ENCODE measurements around the gene GNE.
A peak's percentile ranks its signal among the peaks of the same experiment; 100 is the strongest.
"Not testable (repeated sequence)": the region's sequence is repeated elsewhere in the genome, so short reads cannot be mapped to it uniquely, and the experiment has no call there.

Gene GNE, protein sequence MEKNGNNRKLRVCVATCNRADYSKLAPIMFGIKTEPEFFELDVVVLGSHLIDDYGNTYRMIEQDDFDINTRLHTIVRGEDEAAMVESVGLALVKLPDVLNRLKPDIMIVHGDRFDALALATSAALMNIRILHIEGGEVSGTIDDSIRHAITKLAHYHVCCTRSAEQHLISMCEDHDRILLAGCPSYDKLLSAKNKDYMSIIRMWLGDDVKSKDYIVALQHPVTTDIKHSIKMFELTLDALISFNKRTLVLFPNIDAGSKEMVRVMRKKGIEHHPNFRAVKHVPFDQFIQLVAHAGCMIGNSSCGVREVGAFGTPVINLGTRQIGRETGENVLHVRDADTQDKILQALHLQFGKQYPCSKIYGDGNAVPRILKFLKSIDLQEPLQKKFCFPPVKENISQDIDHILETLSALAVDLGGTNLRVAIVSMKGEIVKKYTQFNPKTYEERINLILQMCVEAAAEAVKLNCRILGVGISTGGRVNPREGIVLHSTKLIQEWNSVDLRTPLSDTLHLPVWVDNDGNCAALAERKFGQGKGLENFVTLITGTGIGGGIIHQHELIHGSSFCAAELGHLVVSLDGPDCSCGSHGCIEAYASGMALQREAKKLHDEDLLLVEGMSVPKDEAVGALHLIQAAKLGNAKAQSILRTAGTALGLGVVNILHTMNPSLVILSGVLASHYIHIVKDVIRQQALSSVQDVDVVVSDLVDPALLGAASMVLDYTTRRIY

DNA sequence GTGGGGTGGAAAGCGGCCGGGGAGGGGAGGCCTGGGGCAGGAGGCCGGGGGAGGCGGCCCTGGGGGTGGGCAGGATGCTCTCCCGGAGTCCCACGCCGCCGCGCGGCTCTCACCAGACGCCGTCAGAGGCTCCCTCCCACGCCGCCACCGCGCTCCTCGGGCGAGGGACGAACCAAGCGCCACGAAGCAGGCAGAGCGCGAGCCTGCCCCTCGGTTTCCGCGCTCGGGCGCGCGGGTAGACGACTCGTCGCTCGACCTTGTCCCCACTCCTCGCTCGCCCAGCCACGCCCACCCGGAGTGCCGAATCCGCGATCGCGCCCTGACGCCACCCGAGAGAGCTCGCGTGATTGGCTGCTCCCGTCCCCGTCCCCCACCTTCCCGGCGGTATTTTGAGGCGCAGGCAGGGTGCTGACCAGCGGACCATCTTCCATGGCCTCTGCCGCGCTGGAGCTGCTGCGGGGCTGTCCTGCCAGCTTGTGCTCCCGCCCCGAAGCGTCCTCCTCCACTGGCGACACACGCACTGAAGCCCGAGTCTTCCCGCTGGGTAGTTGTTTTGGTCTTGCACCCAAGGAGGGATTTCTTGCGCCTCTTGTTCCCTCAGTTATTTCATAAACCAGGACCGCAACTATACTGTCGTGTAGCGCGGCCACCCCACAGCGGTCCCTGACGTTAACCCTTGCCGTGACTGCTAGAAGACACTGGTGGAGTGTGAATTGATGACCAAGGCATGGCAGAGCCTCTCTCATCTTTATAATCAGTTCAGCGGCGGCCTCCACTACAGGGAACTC lies at the start of gene GNE:
Gene GNE, minus strand, starts transcription at position 241 of the 788 bp plus-strand sequence. CDS start 9,093 bp downstream, outside the sequence.
- no peaks in the 10 kb centered on the region for H3K36me3 ChIP-seq (ENCODE audit: control insufficient read depth, insufficient read depth, low read length)
- peak; percentile 92 for DNase-seq (ENCODE audit: low read depth, low spot score)
- no CpG with 5 or more reads among the region's 73 CpGs for WGBS (ENCODE audit: insufficient coverage, insufficient read length)
- H3K4me1 ChIP-seq (ENCODE audit: control insufficient read depth, insufficient read depth, low read length): no peaks in the 10 kb centered on the region
- peak within 1 kb of the TSS; percentile 69; the same call in 1 of the 2 replicates for H3K4me3 ChIP-seq (ENCODE audit: low read length)
- H3K27ac ChIP-seq (ENCODE audit: low read length): no peak within 1 kb of the TSS
- no peaks in the 10 kb centered on the region for H3K9me3 ChIP-seq (ENCODE audit: control insufficient read depth, insufficient read depth, low read length)
- no peaks in the 10 kb centered on the region for H3K27me3 ChIP-seq (ENCODE audit: control insufficient read depth, insufficient read depth, low read length)

DNA sequence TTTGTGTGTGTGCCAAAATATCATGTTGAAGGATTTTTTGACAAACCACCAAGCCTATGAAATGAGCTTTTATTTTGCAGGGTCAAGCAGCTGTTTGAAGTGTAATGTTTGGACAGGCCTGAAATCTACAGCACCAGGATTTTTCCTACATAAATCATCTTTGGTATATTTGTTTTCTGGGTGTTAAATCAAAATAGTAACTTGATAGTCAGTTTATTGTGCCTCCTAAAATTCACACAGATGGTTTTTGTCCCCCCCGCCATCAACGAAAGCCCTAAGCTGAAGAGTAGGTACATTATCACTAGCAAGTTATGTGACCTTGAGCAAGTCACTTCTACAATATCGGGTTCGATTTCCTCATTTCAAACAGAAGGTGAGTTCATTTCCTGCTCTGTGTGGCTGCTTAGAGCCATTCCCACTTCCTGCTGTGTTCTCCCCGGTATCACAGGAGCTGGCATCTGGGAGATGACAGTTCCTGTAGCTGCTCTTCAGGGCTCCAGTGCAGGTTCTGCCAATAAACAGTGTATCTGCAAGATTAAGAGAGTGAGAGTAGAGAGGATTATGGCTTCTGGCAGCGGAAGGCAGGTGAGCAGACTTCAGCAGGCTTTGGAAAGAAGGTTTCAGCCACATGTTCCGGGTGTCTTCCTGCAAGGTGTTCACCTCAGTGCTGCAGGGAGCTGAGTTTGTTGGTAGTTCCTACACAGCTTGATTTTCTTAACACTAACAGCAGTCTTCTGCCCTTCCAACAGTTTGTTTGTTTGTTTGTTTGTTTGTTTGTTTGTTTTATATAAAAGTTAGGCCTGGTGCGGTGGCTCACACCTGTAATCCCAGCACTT lies 48.4 kb upstream of the GNE start:
- Histone ChIP-seq H3K9me3 (ENCODE audit: control insufficient read depth, insufficient read depth, low read length) (no peaks in the 10 kb centered on the region), H3K4me3 (ENCODE audit: low read length) (no peak overlapping the region), H3K27me3 (ENCODE audit: control insufficient read depth, insufficient read depth, low read length) (no peaks in the 10 kb centered on the region), H3K36me3 (ENCODE audit: control insufficient read depth, insufficient read depth, low read length) (no peaks in the 10 kb centered on the region), H3K27ac (ENCODE audit: low read length) (no peak overlapping the region), H3K4me1 (ENCODE audit: control insufficient read depth, insufficient read depth, low read length) (no peaks in the 10 kb centered on the region)
- no peak for DNase-seq (ENCODE audit: low read depth, low spot score)
- no CpG with 5 or more reads among the region's 8 CpGs for WGBS (ENCODE audit: insufficient coverage, insufficient read length)

DNA sequence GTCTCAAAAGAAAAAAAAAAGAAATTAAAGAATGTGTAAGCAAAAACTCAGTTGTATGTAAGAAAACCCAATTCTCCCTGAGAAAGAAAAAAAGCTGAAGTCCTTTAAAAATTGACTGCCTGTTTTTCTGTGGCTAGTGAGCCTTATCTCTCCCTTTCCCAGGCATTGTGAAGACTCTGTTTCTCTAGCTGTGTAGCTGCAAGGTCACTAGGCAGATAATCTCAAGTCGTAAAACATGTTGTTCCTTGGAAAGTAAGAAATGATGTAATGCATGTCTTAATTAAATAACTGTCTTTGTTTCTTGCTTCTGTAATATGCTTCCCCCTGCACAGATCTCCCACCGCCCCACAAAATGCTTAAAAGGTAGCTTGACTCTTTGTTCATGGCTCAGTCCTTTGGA lies 46.1 kb upstream of the GNE start:
- not testable (repeated sequence) for DNase-seq (ENCODE audit: low read depth, low spot score); H3K27me3 ChIP-seq (ENCODE audit: control insufficient read depth, insufficient read depth, low read length); H3K9me3 ChIP-seq (ENCODE audit: control insufficient read depth, insufficient read depth, low read length); H3K4me3 ChIP-seq (ENCODE audit: low read length); H3K4me1 ChIP-seq (ENCODE audit: control insufficient read depth, insufficient read depth, low read length); H3K27ac ChIP-seq (ENCODE audit: low read length); H3K36me3 ChIP-seq (ENCODE audit: control insufficient read depth, insufficient read depth, low read length)
- whole genome bisulfite sequencing (ENCODE audit: insufficient coverage, insufficient read length): no CpG with 5 or more reads among the region's 2 CpGs

DNA sequence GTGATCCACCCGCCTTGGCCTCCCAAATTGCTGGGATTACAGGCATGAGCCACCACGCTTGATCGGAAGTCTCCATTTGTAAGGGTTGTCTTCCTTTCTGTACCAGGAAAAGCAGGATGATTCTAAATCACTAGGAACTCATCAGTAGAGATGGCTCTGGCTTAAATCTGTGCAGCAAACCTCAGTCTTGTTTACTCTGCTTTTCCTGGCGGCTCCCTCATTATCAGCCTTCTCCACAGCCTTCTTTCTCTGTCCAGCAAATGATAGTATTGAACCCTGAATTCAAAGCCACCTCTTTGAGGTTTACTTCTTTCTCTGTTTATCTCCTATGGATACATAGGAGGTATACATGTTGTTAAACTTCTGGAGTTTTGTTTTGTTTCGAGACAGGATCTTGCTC lies 43.0 kb upstream of the GNE start:
- WGBS (ENCODE audit: insufficient coverage, insufficient read length): no CpG with 5 or more reads among the region's 5 CpGs
- Histone ChIP-seq H3K4me1 (ENCODE audit: control insufficient read depth, insufficient read depth, low read length) (no peaks in the 10 kb centered on the region), H3K36me3 (ENCODE audit: control insufficient read depth, insufficient read depth, low read length) (no peaks in the 10 kb centered on the region), H3K4me3 (ENCODE audit: low read length) (no peak overlapping the region), H3K27ac (ENCODE audit: low read length) (no peak overlapping the region), H3K9me3 (ENCODE audit: control insufficient read depth, insufficient read depth, low read length) (no peaks in the 10 kb centered on the region), H3K27me3 (ENCODE audit: control insufficient read depth, insufficient read depth, low read length) (no peaks in the 10 kb centered on the region)
- no peak for DNase-seq (ENCODE audit: low read depth, low spot score)

DNA sequence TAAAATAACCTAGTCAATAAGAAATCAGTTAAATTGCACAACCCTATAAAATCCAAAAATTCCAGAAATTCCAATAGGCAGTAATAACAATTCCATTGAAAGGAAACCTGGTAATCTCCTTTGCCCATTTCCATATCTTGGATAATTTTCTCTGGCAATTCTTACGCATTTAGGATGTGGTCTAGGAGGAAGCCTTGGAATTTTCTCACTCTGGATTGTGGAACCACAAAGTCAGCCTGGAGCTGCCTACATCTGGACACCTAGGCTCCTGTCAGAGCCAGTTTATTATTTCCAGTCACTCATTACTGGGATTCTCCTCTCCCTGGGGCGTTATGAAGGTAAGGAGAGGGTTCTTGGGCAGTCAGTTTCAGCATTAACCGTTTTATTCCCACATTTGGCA lies 40.3 kb upstream of the GNE start:
- Histone ChIP-seq H3K4me1 (ENCODE audit: control insufficient read depth, insufficient read depth, low read length) (no peaks in the 10 kb centered on the region), H3K4me3 (ENCODE audit: low read length) (no peak overlapping the region), H3K27ac (ENCODE audit: low read length) (no peak overlapping the region), H3K9me3 (ENCODE audit: control insufficient read depth, insufficient read depth, low read length) (no peaks in the 10 kb centered on the region), H3K36me3 (ENCODE audit: control insufficient read depth, insufficient read depth, low read length) (no peaks in the 10 kb centered on the region), H3K27me3 (ENCODE audit: control insufficient read depth, insufficient read depth, low read length) (no peaks in the 10 kb centered on the region)
- WGBS (ENCODE audit: insufficient coverage, insufficient read length): no CpG with 5 or more reads among the region's 3 CpGs
- DNase-seq (ENCODE audit: low read depth, low spot score): no peak

DNA sequence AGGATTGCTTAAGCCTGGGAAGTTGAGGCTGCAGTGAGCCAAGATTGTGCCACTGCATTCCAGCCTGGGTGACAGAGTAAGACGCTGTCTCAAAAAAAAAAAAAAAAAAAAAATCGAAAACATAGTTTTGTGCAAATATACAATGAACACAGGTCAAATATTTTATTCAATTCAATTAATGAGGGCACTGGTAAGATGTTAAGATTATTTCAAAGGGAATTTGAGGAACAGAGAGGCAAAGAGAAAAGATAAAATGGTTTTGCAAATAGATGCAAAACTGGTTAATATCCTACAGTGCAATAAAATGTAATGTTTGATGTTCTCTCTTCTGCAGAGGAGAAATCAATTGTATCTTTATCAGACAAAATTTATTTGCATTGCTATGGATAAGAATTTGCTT lies 39.5 kb upstream of the GNE start:
- no peaks in the 10 kb centered on the region for H3K27me3 ChIP-seq (ENCODE audit: control insufficient read depth, insufficient read depth, low read length)
- no peak overlapping the region for H3K27ac ChIP-seq (ENCODE audit: low read length)
- no peak for DNase-seq (ENCODE audit: low read depth, low spot score)
- H3K36me3 ChIP-seq (ENCODE audit: control insufficient read depth, insufficient read depth, low read length): no peaks in the 10 kb centered on the region
- H3K4me1 ChIP-seq (ENCODE audit: control insufficient read depth, insufficient read depth, low read length): no peaks in the 10 kb centered on the region
- WGBS (ENCODE audit: insufficient coverage, insufficient read length): no CpG with 5 or more reads among the region's 2 CpGs
- no peaks in the 10 kb centered on the region for H3K9me3 ChIP-seq (ENCODE audit: control insufficient read depth, insufficient read depth, low read length)
- no peak overlapping the region for H3K4me3 ChIP-seq (ENCODE audit: low read length)

DNA sequence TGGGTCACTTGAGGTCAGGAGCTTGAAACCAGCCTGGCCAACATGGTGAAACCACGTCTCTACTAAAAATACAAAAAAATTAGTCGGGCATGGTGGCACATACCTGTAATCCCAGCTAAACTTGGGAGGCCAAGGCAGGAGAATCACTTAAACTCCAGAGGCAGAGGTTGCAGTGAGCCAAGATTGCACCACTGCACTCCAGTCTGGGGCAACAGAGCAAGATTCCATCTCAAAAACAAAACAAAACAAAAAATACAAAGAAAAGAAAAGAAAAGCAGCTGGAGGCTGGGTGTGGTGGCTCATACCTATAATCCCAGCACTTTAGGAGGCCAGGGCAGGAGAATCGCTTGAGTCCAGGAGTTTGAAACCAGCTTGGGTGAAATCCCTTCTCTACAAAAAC lies 36.7 kb upstream of the GNE start:
- H3K4me1 ChIP-seq (ENCODE audit: control insufficient read depth, insufficient read depth, low read length); H3K4me3 ChIP-seq (ENCODE audit: low read length); H3K9me3 ChIP-seq (ENCODE audit: control insufficient read depth, insufficient read depth, low read length); H3K36me3 ChIP-seq (ENCODE audit: control insufficient read depth, insufficient read depth, low read length); DNase-seq (ENCODE audit: low read depth, low spot score); H3K27me3 ChIP-seq (ENCODE audit: control insufficient read depth, insufficient read depth, low read length); H3K27ac ChIP-seq (ENCODE audit: low read length): not testable (repeated sequence)
- no CpG with 5 or more reads among the region's 3 CpGs for WGBS (ENCODE audit: insufficient coverage, insufficient read length)

DNA sequence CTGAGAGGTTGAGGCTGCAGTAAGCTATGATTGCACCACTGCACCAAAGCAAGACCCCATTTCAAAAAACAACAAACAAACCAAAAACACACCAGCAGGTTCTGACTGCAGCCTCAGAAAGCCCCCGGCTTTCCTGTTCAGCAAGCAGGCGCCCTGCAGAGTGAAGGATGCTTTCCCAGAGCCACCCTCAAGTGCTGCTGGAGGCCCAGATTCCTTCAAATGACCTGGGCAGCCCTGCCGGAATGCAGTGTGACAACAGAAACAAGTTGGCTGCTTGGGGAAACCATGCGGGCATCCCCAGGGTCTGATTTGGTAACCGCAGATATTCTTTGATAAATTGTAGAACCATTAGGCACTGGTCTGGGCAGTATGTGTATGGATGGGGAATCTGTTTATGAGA lies 35.7 kb upstream of the GNE start:
- Histone ChIP-seq H3K27ac (ENCODE audit: low read length) (no peak overlapping the region), H3K9me3 (ENCODE audit: control insufficient read depth, insufficient read depth, low read length) (no peaks in the 10 kb centered on the region), H3K36me3 (ENCODE audit: control insufficient read depth, insufficient read depth, low read length) (no peaks in the 10 kb centered on the region), H3K4me3 (ENCODE audit: low read length) (no peak overlapping the region), H3K4me1 (ENCODE audit: control insufficient read depth, insufficient read depth, low read length) (no peaks in the 10 kb centered on the region), H3K27me3 (ENCODE audit: control insufficient read depth, insufficient read depth, low read length) (no peaks in the 10 kb centered on the region)
- WGBS (ENCODE audit: insufficient coverage, insufficient read length): no CpG with 5 or more reads among the region's 5 CpGs
- DNase-seq (ENCODE audit: low read depth, low spot score): no peak

DNA sequence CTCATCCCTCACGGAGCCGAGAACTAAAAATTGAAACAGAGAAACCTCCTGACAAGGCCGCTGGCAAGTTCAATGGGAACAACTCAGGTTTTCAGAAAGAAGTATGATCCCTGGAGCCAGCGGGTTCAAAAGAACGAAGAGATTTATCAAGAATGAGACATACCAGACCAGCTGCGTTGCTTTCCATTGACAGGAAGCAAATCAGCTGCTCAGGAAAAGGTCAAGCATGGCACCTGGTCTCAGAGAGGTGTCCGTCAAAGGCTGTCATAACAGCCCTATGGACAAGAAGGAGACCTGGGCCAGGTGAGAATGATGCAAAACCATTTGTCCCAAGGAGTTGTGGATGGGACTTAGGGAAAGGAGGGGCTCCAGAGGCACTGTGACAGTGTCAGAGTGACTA lies 34.9 kb upstream of the GNE start:
- H3K27me3 ChIP-seq (ENCODE audit: control insufficient read depth, insufficient read depth, low read length): no peaks in the 10 kb centered on the region
- H3K9me3 ChIP-seq (ENCODE audit: control insufficient read depth, insufficient read depth, low read length): no peaks in the 10 kb centered on the region
- DNase-seq (ENCODE audit: low read depth, low spot score): no peak
- no peak overlapping the region for H3K27ac ChIP-seq (ENCODE audit: low read length)
- no CpG with 5 or more reads among the region's 7 CpGs for WGBS (ENCODE audit: insufficient coverage, insufficient read length)
- no peak overlapping the region for H3K4me3 ChIP-seq (ENCODE audit: low read length)
- no peaks in the 10 kb centered on the region for H3K4me1 ChIP-seq (ENCODE audit: control insufficient read depth, insufficient read depth, low read length)
- no peaks in the 10 kb centered on the region for H3K36me3 ChIP-seq (ENCODE audit: control insufficient read depth, insufficient read depth, low read length)

DNA sequence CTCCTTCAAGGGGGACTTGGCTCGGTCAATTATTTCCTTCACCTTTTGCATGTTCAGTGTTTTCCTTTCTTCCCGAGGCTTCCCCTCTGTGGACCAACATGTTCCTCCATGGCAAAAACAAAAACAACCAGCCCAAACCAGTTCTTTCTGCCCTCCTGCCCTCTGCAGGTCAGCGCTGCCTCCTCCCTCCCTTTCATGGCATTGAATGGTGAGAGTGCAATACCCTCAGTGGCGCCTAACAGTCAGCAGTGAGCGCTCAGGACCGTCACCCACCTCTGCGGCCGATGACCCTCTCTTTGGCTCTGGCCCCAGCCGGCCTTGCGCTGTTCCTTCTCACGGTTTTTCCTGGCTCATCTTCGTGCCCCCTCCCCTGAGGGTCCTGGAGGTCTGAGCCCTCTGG lies 34.4 kb upstream of the GNE start:
- no peaks in the 10 kb centered on the region for H3K4me1 ChIP-seq (ENCODE audit: control insufficient read depth, insufficient read depth, low read length)

More for the DNA sequence above, 34.4 kb upstream of the GNE start:
- Histone ChIP-seq H3K27ac (ENCODE audit: low read length) (no peak overlapping the region), H3K27me3 (ENCODE audit: control insufficient read depth, insufficient read depth, low read length) (no peaks in the 10 kb centered on the region), H3K9me3 (ENCODE audit: control insufficient read depth, insufficient read depth, low read length) (no peaks in the 10 kb centered on the region), H3K4me3 (ENCODE audit: low read length) (no peak overlapping the region), H3K36me3 (ENCODE audit: control insufficient read depth, insufficient read depth, low read length) (no peaks in the 10 kb centered on the region)
- no CpG with 5 or more reads among the region's 12 CpGs for WGBS (ENCODE audit: insufficient coverage, insufficient read length)
- DNase-seq (ENCODE audit: low read depth, low spot score): no peak

All from iPS DF 6.9 (cell line).